ENCODE results near the gene OSBPL9. TPM values are rescaled to one million over a fixed set of nuclear protein-coding genes. Genes with fewer than 3 reads are reported as not detected.

The OSBPL9 gene
- total and polyA plus RNA-seq, 9 of the 15 experiments (the other 6 are each of a cell fraction or from before 2014, with no cell fraction given): 43.9 to 217 (median 170) TPM

DNA sequence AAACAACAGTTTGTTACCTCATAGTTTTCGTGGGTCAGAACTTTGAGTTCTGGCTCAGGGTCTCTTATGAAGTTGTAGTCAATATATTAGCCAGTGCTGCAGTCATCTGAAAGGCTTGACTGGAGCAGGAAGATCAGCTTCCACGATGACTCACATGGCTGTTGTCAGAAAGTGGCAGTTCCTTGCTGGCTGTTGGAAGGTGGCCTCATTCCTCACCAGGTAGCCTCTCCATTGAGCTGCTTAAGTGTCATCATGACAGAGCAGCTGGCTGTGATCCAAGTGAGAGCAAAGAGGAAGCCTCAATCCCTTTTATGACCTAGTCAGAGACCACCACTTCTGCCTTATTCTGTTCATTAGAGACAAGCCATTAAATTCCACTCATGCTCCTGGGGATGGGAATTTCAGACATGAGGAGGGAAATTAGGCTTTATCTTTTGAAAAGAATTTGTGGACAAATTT, 5.6 kb downstream of the OSBPL9 start (continued):
- no peak for TF ChIP-seq GTF2A2 (tag; IDR thresholded peaks at IDR 0.05)
- TF ChIP-seq, protein P1, sequence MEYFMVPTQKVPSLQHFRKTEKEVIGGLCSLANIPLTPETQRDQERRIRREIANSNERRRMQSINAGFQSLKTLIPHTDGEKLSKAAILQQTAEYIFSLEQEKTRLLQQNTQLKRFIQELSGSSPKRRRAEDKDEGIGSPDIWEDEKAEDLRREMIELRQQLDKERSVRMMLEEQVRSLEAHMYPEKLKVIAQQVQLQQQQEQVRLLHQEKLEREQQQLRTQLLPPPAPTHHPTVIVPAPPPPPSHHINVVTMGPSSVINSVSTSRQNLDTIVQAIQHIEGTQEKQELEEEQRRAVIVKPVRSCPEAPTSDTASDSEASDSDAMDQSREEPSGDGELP (CRISPR knock-in tag; IDR thresholded peaks at IDR 0.05; ENCODE audit: borderline replicate concordance): peak; percentile 37; the same call in 1 of the 2 replicates
- peak; percentile 4; the same call in 1 of the 2 replicates for TF ChIP-seq CC2D1A (IDR thresholded peaks at IDR 0.05)
- peak; percentile 97 for TF ChIP-seq ZEB2 (IDR thresholded peaks at IDR 0.05)
- TF ChIP-seq ZBTB12 (CRISPR knock-in tag; IDR thresholded peaks at IDR 0.05): 0 out of 2 replicates have a peak, but pooled peaks have one; percentile 44
- peak; percentile 57 for TF ChIP-seq TCF3 (CRISPR knock-in tag; IDR thresholded peaks at IDR 0.05)
- TF ChIP-seq FOXP4 (CRISPR knock-in tag; IDR thresholded peaks at IDR 0.05; ENCODE audit: borderline replicate concordance): no peak
- TF ChIP-seq ZNF316 (IDR thresholded peaks at IDR 0.05): peak; percentile 68
- TF ChIP-seq, protein P2, sequence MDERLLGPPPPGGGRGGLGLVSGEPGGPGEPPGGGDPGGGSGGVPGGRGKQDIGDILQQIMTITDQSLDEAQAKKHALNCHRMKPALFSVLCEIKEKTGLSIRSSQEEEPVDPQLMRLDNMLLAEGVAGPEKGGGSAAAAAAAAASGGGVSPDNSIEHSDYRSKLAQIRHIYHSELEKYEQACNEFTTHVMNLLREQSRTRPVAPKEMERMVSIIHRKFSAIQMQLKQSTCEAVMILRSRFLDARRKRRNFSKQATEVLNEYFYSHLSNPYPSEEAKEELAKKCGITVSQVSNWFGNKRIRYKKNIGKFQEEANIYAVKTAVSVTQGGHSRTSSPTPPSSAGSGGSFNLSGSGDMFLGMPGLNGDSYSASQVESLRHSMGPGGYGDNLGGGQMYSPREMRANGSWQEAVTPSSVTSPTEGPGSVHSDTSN (CRISPR knock-in tag; IDR thresholded peaks at IDR 0.05; ENCODE audit: low read depth): no peak
- TF ChIP-seq, protein P2 (tag; conservative IDR thresholded peaks at IDR 0.05; ENCODE audit: low read depth): peak; percentile 52; the same call in 1 of the 2 replicates
- TF ChIP-seq CEBPB (tag; IDR thresholded peaks at IDR 0.05): peak; percentile 62; the same call in 1 of the 2 replicates
- TF ChIP-seq CREB3L1 (IDR thresholded peaks at IDR 0.05; ENCODE audit: borderline replicate concordance, low read depth): peak; percentile 51; the same call in 1 of the 2 replicates
